ENCODE data around the gene METTL16. TPM values are rescaled to one million over a fixed set of nuclear protein-coding genes. Genes with fewer than 3 reads are reported as not detected.

The METTL16 gene
- total and polyA plus RNA-seq, 2 donors (not counting 1 experiment from before 2014, with no cell fraction given): 19.2 to 56.5 TPM

GRCh38 chr17:2415081-2415480 is 96.6 kb downstream of the METTL16 start:
- H3K36me3 ChIP-seq (replicated peaks in 1 of 2; ENCODE audit: control extremely low read depth in 1 of 2, control insufficient read depth in 1 of 2, extremely low read depth in 1 of 2, insufficient read depth in 2 of 2, low read length in 1 of 2): peaks cover 4 to 32% of the 10 kb centered on the region in 2 experiments
- Mint-ChIP-seq H3K4me3 (no peak overlapping the region), H3K27ac (peak overlapping the region; percentile 10), H3K4me1 (peaks cover 1% of the 10 kb centered on the region), H3K27me3 (no peaks in the 10 kb centered on the region), H3K9me3 (ENCODE audit: insufficient read depth) (no peaks in the 10 kb centered on the region)
- no peak overlapping the region for H3K4me2 ChIP-seq (replicated peaks; ENCODE audit: low read depth, low read length, poor library complexity, severe bottlenecking)
- H4K20me1 ChIP-seq (ENCODE audit: control insufficient read depth, insufficient read depth, low read length, poor library complexity, severe bottlenecking): peaks cover 11% of the 10 kb centered on the region
- no peak overlapping the region for H3K4me3 ChIP-seq (ENCODE audit: control extremely low read depth in 1 of 5, extremely low read depth in 1 of 5, insufficient read depth in 1 of 5, low read depth in 2 of 5, low read length in 4 of 5)
- DNase-seq (no peak), ATAC-seq (ENCODE audit: low read depth) (no peak)
- no peak overlapping the region for H3K27ac ChIP-seq (ENCODE audit: low read length in 2 of 2)
- H3K9me3 ChIP-seq (ENCODE audit: control extremely low read depth in 1 of 3, control insufficient read depth in 2 of 3, insufficient read depth in 1 of 3, low read length in 2 of 3): no peaks in the 10 kb centered on the region
- H3K9ac ChIP-seq (ENCODE audit: low read length): no peak overlapping the region
- WGBS (ENCODE audit: insufficient coverage): 100% methylated on average over 5 of the region's 9 CpGs
- ChIA-PET CTCF (interaction anchor here (0.6 to 12.0 kb wide), 13 partner anchors 10 to 598 kb away, joined by 3 to 650 read pairs (median 11); partner anchors contain the start of genes SGSM2 and TSR1), POLR2A (interaction anchor here (1.5 kb wide), 1 partner anchor 32 kb away, joined by 12 read pairs; no protein-coding TSS in a partner anchor)
- H2AFZ ChIP-seq (ENCODE audit: insufficient read depth, low read depth, low read length, poor library complexity, severe bottlenecking): no peak overlapping the region
- no peaks in the 10 kb centered on the region for H3K27me3 ChIP-seq (replicated peaks in 1 of 4; ENCODE audit: control extremely low read depth in 1 of 4, control insufficient read depth in 3 of 4, insufficient read depth in 4 of 4, low read length in 3 of 4)
- intact Hi-C loops (cut with micrococcal nuclease): loop anchor here (5.0 kb wide), 1 partner anchor 597 kb away; no protein-coding TSS in a partner anchor
- TF ChIP-seq EZH2 (IDR thresholded peaks at IDR 0.05; ENCODE audit: borderline replicate concordance, insufficient read depth, low read depth, low read length, poor library complexity, severe bottlenecking) (no peak), CTCF (IDR thresholded peaks at IDR 0.05) (no peak)
- H3K79me2 ChIP-seq (ENCODE audit: control insufficient read depth, insufficient read depth, low read length): peaks cover 4% of the 10 kb centered on the region
- no peaks in the 10 kb centered on the region for H3K4me1 ChIP-seq (ENCODE audit: control insufficient read depth in 2 of 2, insufficient read depth in 2 of 2, low read length in 2 of 2)

GRCh38 chr17:2414446-2415064 is 97.1 kb downstream of the METTL16 start:
- Mint-ChIP-seq H3K27ac (no peak overlapping the region), H3K4me1 (peaks cover 1% of the 10 kb centered on the region), H3K27me3 (no peaks in the 10 kb centered on the region), H3K4me3 (no peak overlapping the region), H3K9me3 (ENCODE audit: insufficient read depth) (no peaks in the 10 kb centered on the region)
- Histone ChIP-seq H3K4me2 (replicated peaks; ENCODE audit: low read depth, low read length, poor library complexity, severe bottlenecking) (no peak overlapping the region), H3K4me3 (ENCODE audit: control extremely low read depth in 1 of 5, extremely low read depth in 1 of 5, insufficient read depth in 1 of 5, low read depth in 2 of 5, low read length in 4 of 5) (no peak overlapping the region), H3K36me3 (replicated peaks in 1 of 2; ENCODE audit: control extremely low read depth in 1 of 2, control insufficient read depth in 1 of 2, extremely low read depth in 1 of 2, insufficient read depth in 2 of 2, low read length in 1 of 2) (peaks cover 1 to 26% of the 10 kb centered on the region in 2 experiments), H2AFZ (ENCODE audit: insufficient read depth, low read depth, low read length, poor library complexity, severe bottlenecking) (no peak overlapping the region), H3K79me2 (ENCODE audit: control insufficient read depth, insufficient read depth, low read length) (peaks cover 4% of the 10 kb centered on the region), H3K27ac (ENCODE audit: low read length in 2 of 2) (no peak overlapping the region), H3K27me3 (replicated peaks in 1 of 4; ENCODE audit: control extremely low read depth in 1 of 4, control insufficient read depth in 3 of 4, insufficient read depth in 4 of 4, low read length in 3 of 4) (no peaks in the 10 kb centered on the region), H3K4me1 (ENCODE audit: control insufficient read depth in 2 of 2, insufficient read depth in 2 of 2, low read length in 2 of 2) (no peaks in the 10 kb centered on the region), H3K9ac (ENCODE audit: low read length) (no peak overlapping the region), H3K9me3 (ENCODE audit: control extremely low read depth in 1 of 3, control insufficient read depth in 2 of 3, insufficient read depth in 1 of 3, low read length in 2 of 3) (no peaks in the 10 kb centered on the region), H4K20me1 (ENCODE audit: control insufficient read depth, insufficient read depth, low read length, poor library complexity, severe bottlenecking) (peaks cover 11% of the 10 kb centered on the region)
- WGBS (ENCODE audit: insufficient coverage): 96% methylated on average over 22 of the region's 22 CpGs
- ChIA-PET POLR2A (interaction anchor here (1.4 kb wide), 1 partner anchor 32 kb away, joined by 3 read pairs; no protein-coding TSS in a partner anchor), CTCF (interaction anchor here (0.6 to 12.0 kb wide), 3 partner anchors 10 to 131 kb away, joined by 3 to 650 read pairs (median 76); no protein-coding TSS in a partner anchor)
- DNase-seq (no peak), ATAC-seq (ENCODE audit: low read depth) (no peak)
- intact Hi-C loops (cut with micrococcal nuclease): loop anchor here (5.0 kb wide), 1 partner anchor 598 kb away; no protein-coding TSS in a partner anchor
- TF ChIP-seq CTCF (IDR thresholded peaks at IDR 0.05) (no peak), EZH2 (IDR thresholded peaks at IDR 0.05; ENCODE audit: borderline replicate concordance, insufficient read depth, low read depth, low read length, poor library complexity, severe bottlenecking) (no peak)

All from B cell (primary cell).